ENCODE results near the gene CCDC150. TPM values are rescaled to one million over a fixed set of nuclear protein-coding genes. Genes with fewer than 3 reads are reported as not detected.
A peak's percentile ranks its signal among the peaks of the same experiment; 100 is the strongest.
"Not testable (repeated sequence)": the region's sequence is repeated elsewhere in the genome, so short reads cannot be mapped to it uniquely, and the experiment has no call there.

CCDC150 gene
- total and polyA plus RNA-seq, 8 donors: 2.8 to 23.3 (median 13.2) TPM

- H3K27me3 ChIP-seq: no peaks in the 10 kb centered on the region
- no peak overlapping the region for H3K4me3 ChIP-seq
- no peaks in the 10 kb centered on the region for H3K36me3 ChIP-seq
- H3K4me1 ChIP-seq: no peaks in the 10 kb centered on the region
- ATAC-seq (no peak), DNase-seq (no peak)
- intact Hi-C loops (cut with DNase I): no loop called here
- no peaks in the 10 kb centered on the region for H3K9me3 ChIP-seq
- TF ChIP-seq CTCF (IDR thresholded peaks at IDR 0.05): no peak
- no peak overlapping the region for H3K27ac ChIP-seq
Measured at GRCh38 chr2:196697825-196698224, 58.3 kb downstream of the CCDC150 start.

- Histone ChIP-seq H3K4me1 (no peaks in the 10 kb centered on the region), H3K9me3 (no peaks in the 10 kb centered on the region), H3K36me3 (no peaks in the 10 kb centered on the region), H3K27me3 (no peaks in the 10 kb centered on the region), H3K4me3 (no peak overlapping the region), H3K27ac (no peak overlapping the region)
- intact Hi-C loops (cut with DNase I): no loop called here
- DNase-seq: no peak
- peak; percentile 27 for ATAC-seq
- TF ChIP-seq CTCF (IDR thresholded peaks at IDR 0.05): no peak
Measured at GRCh38 chr2:196702641-196703040, 63.1 kb downstream of the CCDC150 start.

GRCh38 chr2:196703695-196704094, 64.2 kb downstream of the CCDC150 start:
- intact Hi-C loops (cut with DNase I): no loop called here
- Histone ChIP-seq H3K4me3 (no peak overlapping the region), H3K27me3 (no peaks in the 10 kb centered on the region), H3K27ac (no peak overlapping the region), H3K36me3 (no peaks in the 10 kb centered on the region), H3K9me3 (peaks cover 0 to 2% of the 10 kb centered on the region in 2 donors), H3K4me1 (no peaks in the 10 kb centered on the region)
- no peak for TF ChIP-seq CTCF (IDR thresholded peaks at IDR 0.05)
- DNase-seq (no peak), ATAC-seq (no peak)

- H3K36me3 ChIP-seq; H3K27ac ChIP-seq; H3K4me3 ChIP-seq; H3K27me3 ChIP-seq; H3K9me3 ChIP-seq; ATAC-seq; H3K4me1 ChIP-seq; intact Hi-C loops (cut with DNase I): not testable (repeated sequence)
- peak in 1 of 4 donors; percentile 62 for DNase-seq
Measured at GRCh38 chr2:196710056-196710455, 70.5 kb downstream of the CCDC150 start.

- no peak for TF ChIP-seq CTCF (IDR thresholded peaks at IDR 0.05)
- intact Hi-C loops (cut with DNase I): no loop called here
- Histone ChIP-seq H3K4me1 (no peaks in the 10 kb centered on the region), H3K9me3 (peaks cover 0 to 10% of the 10 kb centered on the region in 2 donors), H3K27me3 (no peaks in the 10 kb centered on the region), H3K36me3 (no peaks in the 10 kb centered on the region), H3K27ac (no peak overlapping the region), H3K4me3 (no peak overlapping the region)
- ATAC-seq (no peak), DNase-seq (no peak)
Measured at GRCh38 chr2:196711625-196712024, 72.1 kb downstream of the CCDC150 start.

- no peaks in the 10 kb centered on the region for H3K27me3 ChIP-seq
- ATAC-seq (no peak), DNase-seq (no peak)
- H3K27ac ChIP-seq: no peak overlapping the region
- H3K36me3 ChIP-seq: no peaks in the 10 kb centered on the region
- H3K4me3 ChIP-seq: no peak overlapping the region
- no peak for TF ChIP-seq CTCF (IDR thresholded peaks at IDR 0.05)
- H3K4me1 ChIP-seq: no peaks in the 10 kb centered on the region
- peaks cover 0 to 9% of the 10 kb centered on the region in 2 donors for H3K9me3 ChIP-seq
- intact Hi-C loops (cut with DNase I): no loop called here
Measured at GRCh38 chr2:196712867-196713266, 73.4 kb downstream of the CCDC150 start.
